ENCODE measurements around the gene TRERF1. TPM values are rescaled to one million over a fixed set of nuclear protein-coding genes. Genes with fewer than 3 reads are reported as not detected.

The TRERF1 gene
- total and polyA plus RNA-seq, 2 experiments from 2014 or later = 11.2 to 20.6 TPM

DNA sequence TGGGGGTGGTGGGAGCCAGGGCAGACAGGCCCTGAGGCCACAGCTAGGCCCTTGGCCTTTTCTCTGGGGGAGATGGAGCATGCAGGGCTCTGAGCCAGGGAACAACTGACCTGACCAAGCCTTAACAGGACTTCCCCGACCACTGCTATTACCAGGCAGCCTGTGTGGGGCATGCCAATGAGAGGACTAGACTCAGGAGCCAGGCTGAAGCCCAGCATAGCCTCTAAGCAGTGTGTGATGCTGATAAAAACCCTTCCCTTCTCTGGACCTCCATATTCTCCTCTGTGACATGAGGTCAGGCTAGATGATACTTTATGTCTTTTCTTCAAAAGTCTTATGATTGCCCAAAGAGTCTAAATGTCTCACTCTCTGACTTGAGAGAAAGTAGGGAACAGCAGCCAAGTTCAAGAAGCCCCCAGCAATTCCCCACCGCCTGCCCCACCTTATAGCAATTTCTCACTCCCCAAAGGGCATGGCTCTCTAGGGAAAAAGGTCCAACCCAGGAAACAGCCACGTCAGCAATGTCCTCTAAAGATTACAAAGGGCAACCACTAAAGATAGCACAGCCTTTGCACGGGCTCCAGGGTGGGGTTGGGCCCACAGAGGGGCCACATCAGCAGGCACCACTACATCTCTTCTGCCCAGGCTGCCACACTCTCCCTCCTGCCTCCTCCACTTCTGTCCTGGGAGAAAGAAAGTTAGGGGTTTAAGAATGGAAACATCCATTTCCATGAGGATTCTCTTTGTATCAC, 71.3 kb downstream of the TRERF1 start:
- Histone ChIP-seq H3K4me2 (no peak overlapping the region), H3K4me3 (no peak overlapping the region), H3F3A (replicated peaks; ENCODE audit: low read depth) (no peaks in the 10 kb centered on the region), H4K20me1 (replicated peaks; ENCODE audit: insufficient read depth) (peaks cover 44% of the 10 kb centered on the region), H3K36me3 (ENCODE audit: insufficient read depth) (no peaks in the 10 kb centered on the region), H3K9me2 (ENCODE audit: insufficient read depth) (no peaks in the 10 kb centered on the region), H3K27me3 (ENCODE audit: insufficient read depth) (no peaks in the 10 kb centered on the region), H3K4me1 (ENCODE audit: insufficient read depth) (peaks cover 12% of the 10 kb centered on the region), H3K27ac (ENCODE audit: low read depth) (no peak overlapping the region), H3K79me2 (replicated peaks; ENCODE audit: insufficient read depth) (peaks cover 92% of the 10 kb centered on the region), H2AFZ (no peak overlapping the region)
- ATAC-seq = no peak
- DNase-seq (ENCODE audit: low spot score) = no peak
- Mint-ChIP-seq H3K9me3 (no peaks in the 10 kb centered on the region), H3K4me1 (peaks cover 18% of the 10 kb centered on the region), H3K36me3 (ENCODE audit: low read depth) (no peaks in the 10 kb centered on the region; the same call in 2 of the 3 replicates), H3K27me3 (ENCODE audit: insufficient read depth, low read depth, poor library complexity) (peaks cover 8% of the 10 kb centered on the region), H3K4me3 (no peak overlapping the region), H3K27ac (peak overlapping the region; percentile 57; the same call in 1 of the 2 replicates)
- TF ChIP-seq, protein P1, sequence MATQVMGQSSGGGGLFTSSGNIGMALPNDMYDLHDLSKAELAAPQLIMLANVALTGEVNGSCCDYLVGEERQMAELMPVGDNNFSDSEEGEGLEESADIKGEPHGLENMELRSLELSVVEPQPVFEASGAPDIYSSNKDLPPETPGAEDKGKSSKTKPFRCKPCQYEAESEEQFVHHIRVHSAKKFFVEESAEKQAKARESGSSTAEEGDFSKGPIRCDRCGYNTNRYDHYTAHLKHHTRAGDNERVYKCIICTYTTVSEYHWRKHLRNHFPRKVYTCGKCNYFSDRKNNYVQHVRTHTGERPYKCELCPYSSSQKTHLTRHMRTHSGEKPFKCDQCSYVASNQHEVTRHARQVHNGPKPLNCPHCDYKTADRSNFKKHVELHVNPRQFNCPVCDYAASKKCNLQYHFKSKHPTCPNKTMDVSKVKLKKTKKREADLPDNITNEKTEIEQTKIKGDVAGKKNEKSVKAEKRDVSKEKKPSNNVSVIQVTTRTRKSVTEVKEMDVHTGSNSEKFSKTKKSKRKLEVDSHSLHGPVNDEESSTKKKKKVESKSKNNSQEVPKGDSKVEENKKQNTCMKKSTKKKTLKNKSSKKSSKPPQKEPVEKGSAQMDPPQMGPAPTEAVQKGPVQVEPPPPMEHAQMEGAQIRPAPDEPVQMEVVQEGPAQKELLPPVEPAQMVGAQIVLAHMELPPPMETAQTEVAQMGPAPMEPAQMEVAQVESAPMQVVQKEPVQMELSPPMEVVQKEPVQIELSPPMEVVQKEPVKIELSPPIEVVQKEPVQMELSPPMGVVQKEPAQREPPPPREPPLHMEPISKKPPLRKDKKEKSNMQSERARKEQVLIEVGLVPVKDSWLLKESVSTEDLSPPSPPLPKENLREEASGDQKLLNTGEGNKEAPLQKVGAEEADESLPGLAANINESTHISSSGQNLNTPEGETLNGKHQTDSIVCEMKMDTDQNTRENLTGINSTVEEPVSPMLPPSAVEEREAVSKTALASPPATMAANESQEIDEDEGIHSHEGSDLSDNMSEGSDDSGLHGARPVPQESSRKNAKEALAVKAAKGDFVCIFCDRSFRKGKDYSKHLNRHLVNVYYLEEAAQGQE (IDR thresholded peaks at IDR 0.05; ENCODE audit: unreplicated experiment) = no peak

DNA sequence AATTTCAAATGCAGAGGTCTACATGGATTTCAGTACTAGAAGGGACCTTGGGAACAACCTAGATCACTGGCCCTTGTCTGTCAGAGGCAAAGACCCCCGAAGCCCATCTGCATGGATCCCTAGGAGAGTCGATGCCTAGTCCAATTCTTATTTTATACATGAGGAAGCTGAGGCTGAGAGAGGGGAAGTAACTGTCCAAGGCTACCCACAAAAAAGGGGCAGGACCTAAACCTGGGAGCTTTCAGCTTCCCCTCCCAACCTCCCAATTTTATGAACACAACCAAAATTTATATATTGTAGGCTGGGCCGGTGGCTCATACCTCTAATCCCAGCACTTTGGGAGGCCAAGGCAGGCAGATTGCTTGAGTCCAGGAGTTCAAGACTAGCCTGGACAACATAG, 73.2 kb downstream of the TRERF1 start:
- Mint-ChIP-seq H3K27me3 (ENCODE audit: insufficient read depth, low read depth, poor library complexity) (peaks cover 6% of the 10 kb centered on the region), H3K4me3 (no peak overlapping the region), H3K27ac (no peak overlapping the region), H3K4me1 (peaks cover 14% of the 10 kb centered on the region), H3K9me3 (no peaks in the 10 kb centered on the region), H3K36me3 (ENCODE audit: low read depth) (no peaks in the 10 kb centered on the region; the same call in 2 of the 3 replicates)
- peaks cover 8% of the 10 kb centered on the region for H3K4me1 ChIP-seq (ENCODE audit: insufficient read depth)
- no peak overlapping the region for H3K4me3 ChIP-seq
- H3K36me3 ChIP-seq (ENCODE audit: insufficient read depth) = no peaks in the 10 kb centered on the region
- H3F3A ChIP-seq (replicated peaks; ENCODE audit: low read depth) = no peaks in the 10 kb centered on the region
- no peak overlapping the region for H3K27ac ChIP-seq (ENCODE audit: low read depth)
- H3K4me2 ChIP-seq = no peak overlapping the region
- H3K79me2 ChIP-seq (replicated peaks; ENCODE audit: insufficient read depth) = peaks cover 85% of the 10 kb centered on the region
- H2AFZ ChIP-seq = no peak overlapping the region
- H3K27me3 ChIP-seq (ENCODE audit: insufficient read depth) = no peaks in the 10 kb centered on the region
- H4K20me1 ChIP-seq (replicated peaks; ENCODE audit: insufficient read depth) = peaks cover 32% of the 10 kb centered on the region
- H3K9me2 ChIP-seq (ENCODE audit: insufficient read depth) = no peaks in the 10 kb centered on the region
- ATAC-seq (no peak), DNase-seq (ENCODE audit: low spot score) (no peak)
- TF ChIP-seq, protein P1 (IDR thresholded peaks at IDR 0.05; ENCODE audit: unreplicated experiment) = no peak
- TF ChIP-seq, protein P2, sequence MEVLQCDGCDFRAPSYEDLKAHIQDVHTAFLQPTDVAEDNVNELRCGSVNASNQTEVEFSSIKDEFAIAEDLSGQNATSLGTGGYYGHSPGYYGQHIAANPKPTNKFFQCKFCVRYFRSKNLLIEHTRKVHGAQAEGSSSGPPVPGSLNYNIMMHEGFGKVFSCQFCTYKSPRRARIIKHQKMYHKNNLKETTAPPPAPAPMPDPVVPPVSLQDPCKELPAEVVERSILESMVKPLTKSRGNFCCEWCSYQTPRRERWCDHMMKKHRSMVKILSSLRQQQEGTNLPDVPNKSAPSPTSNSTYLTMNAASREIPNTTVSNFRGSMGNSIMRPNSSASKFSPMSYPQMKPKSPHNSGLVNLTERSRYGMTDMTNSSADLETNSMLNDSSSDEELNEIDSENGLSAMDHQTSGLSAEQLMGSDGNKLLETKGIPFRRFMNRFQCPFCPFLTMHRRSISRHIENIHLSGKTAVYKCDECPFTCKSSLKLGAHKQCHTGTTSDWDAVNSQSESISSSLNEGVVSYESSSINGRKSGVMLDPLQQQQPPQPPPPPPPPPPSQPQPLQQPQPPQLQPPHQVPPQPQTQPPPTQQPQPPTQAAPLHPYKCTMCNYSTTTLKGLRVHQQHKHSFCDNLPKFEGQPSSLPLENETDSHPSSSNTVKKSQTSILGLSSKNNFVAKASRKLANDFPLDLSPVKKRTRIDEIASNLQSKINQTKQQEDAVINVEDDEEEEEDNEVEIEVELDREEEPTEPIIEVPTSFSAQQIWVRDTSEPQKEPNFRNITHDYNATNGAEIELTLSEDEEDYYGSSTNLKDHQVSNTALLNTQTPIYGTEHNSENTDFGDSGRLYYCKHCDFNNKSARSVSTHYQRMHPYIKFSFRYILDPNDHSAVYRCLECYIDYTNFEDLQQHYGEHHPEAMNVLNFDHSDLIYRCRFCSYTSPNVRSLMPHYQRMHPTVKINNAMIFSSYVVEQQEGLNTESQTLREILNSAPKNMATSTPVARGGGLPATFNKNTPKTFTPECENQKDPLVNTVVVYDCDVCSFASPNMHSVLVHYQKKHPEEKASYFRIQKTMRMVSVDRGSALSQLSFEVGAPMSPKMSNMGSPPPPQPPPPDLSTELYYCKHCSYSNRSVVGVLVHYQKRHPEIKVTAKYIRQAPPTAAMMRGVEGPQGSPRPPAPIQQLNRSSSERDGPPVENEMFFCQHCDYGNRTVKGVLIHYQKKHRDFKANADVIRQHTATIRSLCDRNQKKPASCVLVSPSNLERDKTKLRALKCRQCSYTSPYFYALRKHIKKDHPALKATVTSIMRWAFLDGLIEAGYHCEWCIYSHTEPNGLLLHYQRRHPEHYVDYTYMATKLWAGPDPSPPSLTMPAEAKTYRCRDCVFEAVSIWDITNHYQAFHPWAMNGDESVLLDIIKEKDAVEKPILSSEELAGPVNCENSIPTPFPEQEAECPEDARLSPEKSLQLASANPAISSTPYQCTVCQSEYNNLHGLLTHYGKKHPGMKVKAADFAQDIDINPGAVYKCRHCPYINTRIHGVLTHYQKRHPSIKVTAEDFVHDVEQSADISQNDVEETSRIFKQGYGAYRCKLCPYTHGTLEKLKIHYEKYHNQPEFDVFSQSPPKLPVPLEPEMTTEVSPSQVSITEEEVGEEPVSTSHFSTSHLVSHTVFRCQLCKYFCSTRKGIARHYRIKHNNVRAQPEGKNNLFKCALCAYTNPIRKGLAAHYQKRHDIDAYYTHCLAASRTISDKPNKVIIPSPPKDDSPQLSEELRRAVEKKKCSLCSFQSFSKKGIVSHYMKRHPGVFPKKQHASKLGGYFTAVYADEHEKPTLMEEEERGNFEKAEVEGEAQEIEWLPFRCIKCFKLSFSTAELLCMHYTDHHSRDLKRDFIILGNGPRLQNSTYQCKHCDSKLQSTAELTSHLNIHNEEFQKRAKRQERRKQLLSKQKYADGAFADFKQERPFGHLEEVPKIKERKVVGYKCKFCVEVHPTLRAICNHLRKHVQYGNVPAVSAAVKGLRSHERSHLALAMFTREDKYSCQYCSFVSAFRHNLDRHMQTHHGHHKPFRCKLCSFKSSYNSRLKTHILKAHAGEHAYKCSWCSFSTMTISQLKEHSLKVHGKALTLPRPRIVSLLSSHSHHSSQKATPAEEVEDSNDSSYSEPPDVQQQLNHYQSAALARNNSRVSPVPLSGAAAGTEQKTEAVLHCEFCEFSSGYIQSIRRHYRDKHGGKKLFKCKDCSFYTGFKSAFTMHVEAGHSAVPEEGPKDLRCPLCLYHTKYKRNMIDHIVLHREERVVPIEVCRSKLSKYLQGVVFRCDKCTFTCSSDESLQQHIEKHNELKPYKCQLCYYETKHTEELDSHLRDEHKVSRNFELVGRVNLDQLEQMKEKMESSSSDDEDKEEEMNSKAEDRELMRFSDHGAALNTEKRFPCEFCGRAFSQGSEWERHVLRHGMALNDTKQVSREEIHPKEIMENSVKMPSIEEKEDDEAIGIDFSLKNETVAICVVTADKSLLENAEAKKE (CRISPR knock-in tag; IDR thresholded peaks at IDR 0.05) = no peak
- no peak for TF ChIP-seq CREB1 (CRISPR knock-in tag; IDR thresholded peaks at IDR 0.05; ENCODE audit: low read depth)
- TF ChIP-seq POLR2AphosphoS5 (IDR thresholded peaks at IDR 0.05; ENCODE audit: low read depth) = no peak
- TF ChIP-seq EZH2phosphoT487 (IDR thresholded peaks at IDR 0.05; ENCODE audit: unreplicated experiment) = no peak
- TF ChIP-seq NANOG (IDR thresholded peaks at IDR 0.05; ENCODE audit: borderline replicate concordance) = no peak

Data from GM23338 (cell line).